HG03342 (cell line): ENCODE results near the gene MYO16.

ENCODE experiments used
- ATAC-seq: cut with Tn5 transposase; IDR thresholded peaks from one replicate; pipeline ENCODE4 v1.9.1; 2021; ENCODE audit warnings: mild to moderate bottlenecking, moderate library complexity; ENCODE audit not compliant: unreplicated experiment

MYO16 gene

GRCh38 chr13:108925070-108925469, 295.7 kb downstream of the MYO16 start:
- ATAC-seq: no peak

- ATAC-seq: no peak
Measured at GRCh38 chr13:108926862-108927261, 297.5 kb downstream of the MYO16 start.

- ATAC-seq: no peak
Measured at GRCh38 chr13:108927615-108928014, 298.2 kb downstream of the MYO16 start.

- no peak for ATAC-seq
Measured at GRCh38 chr13:108929532-108930206, 300.3 kb downstream of the MYO16 start.

GRCh38 chr13:108932196-108932595, 302.8 kb downstream of the MYO16 start:
- ATAC-seq: no peak

- no peak for ATAC-seq
Measured at GRCh38 chr13:108933061-108933460, 303.6 kb downstream of the MYO16 start.

GRCh38 chr13:108938155-108938554, 308.7 kb downstream of the MYO16 start:
- no peak for ATAC-seq

GRCh38 chr13:108940121-108940520, 310.7 kb downstream of the MYO16 start:
- ATAC-seq: no peak

- ATAC-seq: no peak
Measured at GRCh38 chr13:108943842-108944241, 314.4 kb downstream of the MYO16 start.

- no peak for ATAC-seq
Measured at GRCh38 chr13:108944760-108945159, 315.3 kb downstream of the MYO16 start.

- ATAC-seq: no peak
Measured at GRCh38 chr13:108947551-108948030, 318.2 kb downstream of the MYO16 start.

GRCh38 chr13:108948251-108948671, 318.9 kb downstream of the MYO16 start:
- no peak for ATAC-seq

- ATAC-seq: no peak
Measured at GRCh38 chr13:108950333-108951010, 321.1 kb downstream of the MYO16 start.

GRCh38 chr13:108955741-108956140, 326.3 kb downstream of the MYO16 start:
- no peak for ATAC-seq

- ATAC-seq: no peak
Measured at GRCh38 chr13:108957369-108958012, 328.1 kb downstream of the MYO16 start.

GRCh38 chr13:108958013-108958376, 328.6 kb downstream of the MYO16 start:
- no peak for ATAC-seq

- no peak for ATAC-seq
Measured at GRCh38 chr13:108959234-108959633, 329.8 kb downstream of the MYO16 start.

- no peak for ATAC-seq
Measured at GRCh38 chr13:108960006-108960405, 330.6 kb downstream of the MYO16 start.

GRCh38 chr13:108961542-108962125, 332.2 kb downstream of the MYO16 start:
- ATAC-seq: peak; percentile 87

- ATAC-seq: no peak
Measured at GRCh38 chr13:108962654-108963053, 333.2 kb downstream of the MYO16 start.

- ATAC-seq: no peak
Measured at GRCh38 chr13:108963276-108963810, 333.9 kb downstream of the MYO16 start.
